NCI-H1048 (cell line): ENCODE measurements around the gene MAN1A1.

Source experiments
- DNase-seq: peaks from one replicate; lab custom pipeline; 2025; lab: John Stamatoyannopoulos, UW

The MAN1A1 gene

DNA sequence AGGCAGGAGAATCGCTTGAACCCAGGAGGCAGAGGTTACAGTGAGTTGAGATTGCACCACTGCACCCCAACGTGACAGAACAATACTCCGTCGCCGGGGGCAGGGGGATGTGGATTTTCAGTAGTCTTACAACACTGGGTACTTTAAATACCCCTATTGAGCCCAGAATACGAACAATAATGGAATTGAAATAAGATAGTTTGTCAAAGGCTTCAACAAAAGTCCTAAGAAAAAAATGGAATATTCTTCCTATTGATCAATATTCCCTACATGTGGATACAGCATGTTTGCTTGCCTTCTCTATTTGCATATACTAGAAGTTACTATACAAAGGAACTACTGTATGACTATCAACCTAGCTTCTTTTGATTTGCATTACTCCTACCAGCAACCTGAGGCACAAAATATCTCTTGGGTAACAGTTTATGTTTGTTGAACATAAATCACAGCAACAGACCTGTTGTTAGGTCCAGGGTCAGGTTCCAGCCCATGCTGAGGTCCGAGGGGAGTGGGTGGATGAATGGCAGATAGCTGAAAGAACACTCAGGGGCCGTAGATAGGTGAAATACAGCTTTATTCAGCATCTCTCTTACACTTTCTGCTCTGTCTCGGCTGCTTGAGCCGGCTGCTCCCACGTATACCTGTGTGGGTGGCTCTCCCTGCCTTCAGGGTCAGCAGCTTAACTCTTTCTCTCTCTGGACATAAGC lies 23.8 kb downstream of the MAN1A1 start:
- DNase-seq: peak; percentile 63

DNA sequence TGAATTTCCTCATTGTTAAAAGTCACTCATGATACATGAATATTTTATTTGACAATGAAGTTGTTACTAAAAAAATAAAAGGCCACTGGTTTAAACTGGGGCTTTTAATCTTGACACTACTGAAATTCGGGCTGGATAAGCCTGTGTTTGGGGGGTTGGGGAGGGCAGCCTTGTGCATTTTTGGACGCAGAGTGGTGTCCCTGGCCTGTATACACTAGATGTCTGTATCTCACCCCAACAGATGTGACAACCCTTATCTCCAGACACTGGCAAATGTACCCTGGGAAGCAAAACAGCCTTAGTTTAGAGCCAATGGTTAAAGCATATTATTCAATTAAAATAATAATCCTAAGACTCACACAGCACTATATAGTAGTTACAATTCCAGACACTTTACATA lies 24.8 kb downstream of the MAN1A1 start:
- DNase-seq: no peak

DNA sequence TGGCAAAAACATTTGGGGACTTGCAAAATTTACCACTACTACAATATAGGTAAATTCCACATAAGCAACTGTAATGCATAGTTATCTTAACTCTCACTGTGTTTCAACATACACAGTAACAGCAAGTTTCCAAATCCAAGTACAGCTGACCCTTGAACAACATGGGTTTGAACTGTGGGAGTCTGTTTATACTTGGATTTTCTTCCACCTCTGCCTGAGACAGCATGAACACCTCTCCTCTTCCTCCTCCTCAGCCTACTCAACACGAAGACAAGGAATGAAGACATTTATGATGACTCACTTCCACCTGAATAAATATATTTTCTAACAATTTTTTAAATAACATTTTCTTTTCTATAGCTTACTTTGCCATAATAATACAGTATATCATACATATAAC lies 25.6 kb downstream of the MAN1A1 start:
- DNase-seq: no peak

DNA sequence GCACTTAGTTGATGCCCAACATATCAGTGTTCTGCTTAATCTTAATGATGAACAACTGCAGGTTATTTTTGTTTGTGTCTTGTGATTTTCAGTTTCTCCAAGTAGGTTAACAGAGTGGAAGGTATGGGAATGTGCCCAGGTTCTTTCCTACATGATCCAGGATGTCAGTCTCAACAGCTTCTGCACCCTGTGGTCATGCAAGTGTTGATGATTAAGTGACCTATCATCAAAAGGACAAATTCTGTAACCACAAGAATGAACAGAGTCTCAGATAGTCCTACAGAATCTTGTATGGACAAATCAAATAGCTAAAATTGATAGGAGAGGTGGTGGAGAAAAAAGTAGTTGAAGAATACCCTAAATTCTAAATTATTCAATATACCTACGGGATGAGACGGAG lies 26.1 kb downstream of the MAN1A1 start:
- DNase-seq: no peak

DNA sequence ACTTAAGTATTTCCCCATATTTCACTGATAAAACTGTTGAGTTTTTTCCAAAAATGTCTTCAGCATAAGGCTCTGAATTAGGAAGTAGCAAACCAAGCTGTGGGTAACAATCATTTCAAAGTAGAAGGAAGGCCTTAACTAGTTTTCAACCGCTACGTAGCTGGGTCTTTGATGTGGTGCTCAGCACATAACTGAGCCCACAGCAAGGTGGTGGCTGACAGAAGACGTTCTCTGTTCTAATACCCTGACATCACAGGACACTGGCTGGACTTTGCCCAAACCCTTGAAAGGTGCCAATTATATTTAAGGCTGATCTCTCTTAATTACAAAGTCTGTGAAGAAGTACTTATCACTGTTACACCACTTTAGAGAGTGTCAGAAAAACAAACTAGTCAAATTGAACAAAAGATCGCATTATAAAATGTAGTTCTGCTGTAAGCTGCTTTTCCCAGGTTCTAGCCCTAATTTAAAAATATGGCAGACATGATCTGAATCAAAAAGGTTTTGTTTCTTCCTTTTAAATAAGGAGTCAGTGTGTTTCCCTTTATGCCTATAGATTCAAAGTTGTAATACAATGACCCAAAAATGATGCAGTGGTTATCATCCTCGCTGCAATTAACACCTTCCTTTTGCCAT lies 26.7 kb downstream of the MAN1A1 start:
- DNase-seq: no peak

DNA sequence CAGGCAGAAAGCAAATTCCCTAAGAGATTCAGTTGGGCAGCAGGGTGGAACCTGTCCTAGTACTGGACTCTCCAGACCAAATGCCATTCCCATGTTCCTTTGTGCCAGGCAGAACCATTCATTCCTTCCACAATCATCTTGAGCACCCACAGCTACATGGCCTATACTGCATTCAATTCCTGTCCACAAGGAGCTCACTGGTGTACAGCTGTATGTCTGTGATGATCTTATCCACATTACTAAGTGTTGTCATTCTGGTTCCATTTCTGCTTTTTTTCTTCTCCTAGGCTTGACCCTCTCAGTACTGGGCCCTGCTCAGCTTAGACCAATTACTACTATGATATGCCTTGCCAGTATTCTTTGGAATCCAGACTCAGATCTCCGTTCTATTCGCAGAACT lies 27.5 kb downstream of the MAN1A1 start:
- DNase-seq: no peak

DNA sequence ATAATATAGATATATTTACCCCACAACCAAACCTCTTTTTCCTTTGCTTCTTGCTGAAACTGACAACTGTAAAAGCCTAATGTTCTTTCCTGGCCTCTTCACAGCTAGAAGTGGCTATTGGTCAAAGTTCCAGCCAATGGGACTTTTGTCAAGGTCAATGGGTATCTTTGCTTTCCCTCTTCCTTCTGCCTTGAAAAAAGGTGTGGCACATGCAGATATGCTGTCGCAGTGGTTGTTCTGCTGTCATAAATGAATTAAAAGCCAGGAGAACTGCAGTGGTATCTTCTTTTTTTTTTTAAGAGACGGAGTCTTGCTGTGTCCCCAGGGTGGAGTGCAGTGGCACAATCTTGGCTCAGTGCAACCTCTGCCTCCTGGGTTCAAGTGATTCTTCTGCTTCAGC lies 29.9 kb downstream of the MAN1A1 start:
- no peak for DNase-seq

DNA sequence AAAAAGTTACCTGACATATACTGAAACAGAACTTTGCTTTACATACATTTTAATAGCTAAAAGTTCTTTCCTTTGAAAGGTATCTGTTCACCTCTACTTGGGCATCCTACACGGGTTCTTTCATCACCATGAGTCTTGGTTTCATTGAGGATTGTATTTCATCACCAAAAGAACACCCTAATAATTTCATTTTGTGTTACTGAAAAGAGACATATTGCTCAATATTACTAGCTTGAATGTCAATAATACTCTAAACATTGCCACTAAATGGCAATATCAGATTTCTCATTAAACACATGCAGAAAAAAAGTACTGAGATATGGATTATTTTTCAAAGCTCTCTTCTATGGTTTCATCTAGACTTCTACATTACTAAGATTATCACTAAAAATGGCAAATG lies 30.8 kb downstream of the MAN1A1 start:
- no peak for DNase-seq

DNA sequence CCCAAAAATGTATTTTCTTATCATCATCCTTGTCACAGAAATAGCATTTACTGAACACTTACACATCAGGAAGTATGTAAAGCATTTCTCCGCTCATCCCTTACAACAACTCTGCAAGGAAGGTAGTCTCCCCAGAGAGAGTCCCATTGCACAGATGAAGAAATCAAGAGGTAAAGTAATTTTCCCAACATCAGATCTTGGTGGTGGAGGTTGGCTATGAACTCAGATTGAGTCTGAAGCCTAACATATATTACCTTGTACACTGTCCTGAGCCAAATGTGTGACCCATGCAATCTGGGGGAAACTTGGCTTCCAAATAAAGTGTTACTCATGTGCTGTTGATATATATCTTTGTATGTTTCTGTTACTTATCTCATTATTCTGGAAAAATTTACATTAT lies 31.4 kb downstream of the MAN1A1 start:
- no peak for DNase-seq

DNA sequence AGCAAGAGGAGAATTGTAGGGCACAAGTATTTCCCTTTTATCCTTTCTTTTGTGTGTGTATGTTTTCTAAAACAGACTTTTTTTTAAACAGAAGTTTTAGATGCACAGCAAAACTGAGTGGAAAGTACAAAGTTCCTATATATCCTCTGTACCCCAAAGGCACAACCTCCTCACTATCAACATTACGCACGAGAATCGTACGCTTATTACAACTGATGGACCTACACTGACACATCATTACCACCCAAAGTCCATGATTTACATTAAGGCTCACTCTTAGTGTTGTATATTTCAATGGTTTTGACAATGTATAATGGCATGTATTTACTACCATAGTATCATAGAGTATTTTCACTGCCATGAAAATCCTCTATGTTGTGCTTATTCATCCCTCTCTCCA lies 32.6 kb downstream of the MAN1A1 start:
- DNase-seq: no peak

DNA sequence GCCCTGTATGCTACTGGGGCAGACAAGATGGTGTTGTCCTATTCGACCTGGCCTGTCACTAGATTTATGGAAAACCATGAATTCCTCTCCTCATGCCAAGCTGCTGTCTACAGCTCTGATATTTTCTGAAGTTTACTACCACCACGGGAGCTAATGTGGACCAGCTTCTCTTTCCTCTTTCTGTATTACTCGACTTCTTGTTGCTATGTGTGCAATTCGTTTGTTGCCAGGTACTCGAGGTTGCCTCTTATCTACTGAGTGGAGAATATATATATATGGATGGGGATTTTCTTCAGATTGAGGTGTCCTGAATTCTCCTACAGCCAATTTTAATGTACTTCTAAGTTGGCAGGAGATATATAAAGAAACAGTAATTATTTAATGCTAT lies 34.7 kb downstream of the MAN1A1 start:
- no peak for DNase-seq

DNA sequence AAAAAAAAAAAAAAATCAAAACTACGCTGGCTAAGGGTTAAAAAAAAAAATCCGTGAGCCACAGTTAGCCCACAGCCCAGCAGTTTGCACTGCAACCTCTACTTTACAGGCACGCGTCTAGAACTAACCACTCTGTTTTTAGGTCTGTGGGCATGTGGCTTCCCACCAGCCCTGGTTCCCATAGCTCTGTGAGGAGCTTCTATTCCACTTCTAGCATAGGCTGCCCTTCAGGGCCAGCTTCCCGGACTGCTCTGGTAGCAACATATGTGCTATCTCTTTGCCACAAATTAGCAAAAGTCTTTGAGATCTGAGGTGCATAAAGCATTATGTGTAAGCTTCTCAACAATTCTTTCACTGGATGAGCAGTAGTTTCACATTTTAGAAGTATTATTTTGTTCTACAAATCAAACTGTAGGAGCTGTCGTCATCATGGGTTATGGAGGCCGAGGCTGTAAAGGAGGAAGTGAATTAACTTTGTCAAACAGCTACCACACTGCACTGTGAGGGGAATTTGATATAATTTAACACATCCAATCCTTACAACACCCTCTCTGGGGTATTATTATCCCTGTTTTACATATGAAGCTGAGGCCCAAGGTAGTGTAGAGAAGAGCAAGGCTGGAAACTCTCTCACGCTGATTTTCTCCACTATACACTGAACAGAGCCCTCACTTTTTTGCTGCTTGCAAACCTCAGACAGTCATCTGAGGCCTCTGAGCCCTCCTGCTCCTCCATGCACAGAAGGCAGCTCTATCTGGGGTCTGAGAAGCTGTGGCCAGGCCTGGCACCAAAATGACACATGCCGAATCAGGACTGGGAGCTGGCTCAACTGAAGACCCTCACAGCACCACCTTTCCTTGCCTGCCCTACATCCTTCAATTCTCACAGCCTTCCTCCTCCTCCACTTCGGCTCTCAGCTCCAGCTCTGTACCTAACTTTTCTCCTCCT lies 35.4 kb downstream of the MAN1A1 start:
- no peak for DNase-seq

DNA sequence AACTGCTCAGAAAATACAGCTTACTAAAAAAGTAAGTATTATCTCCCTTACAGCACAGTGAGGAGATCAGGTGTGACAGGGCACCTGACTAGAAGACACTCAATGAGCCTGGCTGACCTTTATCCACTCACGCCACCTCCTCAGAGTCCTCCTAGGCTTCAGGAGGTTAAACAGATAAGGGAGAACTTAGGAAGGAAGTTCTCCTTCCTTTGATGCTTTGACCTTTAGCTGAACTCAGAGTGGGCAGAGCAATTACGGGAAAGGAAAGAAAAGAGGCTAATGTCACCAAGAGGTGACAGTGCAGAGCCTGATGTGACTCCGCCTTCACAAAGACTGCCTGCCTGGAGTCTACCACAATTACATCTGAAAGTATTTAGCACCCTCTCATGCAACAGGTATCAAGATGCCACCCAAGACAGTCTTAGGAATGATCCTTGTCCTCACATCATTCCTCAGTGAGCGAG lies 36.7 kb downstream of the MAN1A1 start:
- no peak for DNase-seq

DNA sequence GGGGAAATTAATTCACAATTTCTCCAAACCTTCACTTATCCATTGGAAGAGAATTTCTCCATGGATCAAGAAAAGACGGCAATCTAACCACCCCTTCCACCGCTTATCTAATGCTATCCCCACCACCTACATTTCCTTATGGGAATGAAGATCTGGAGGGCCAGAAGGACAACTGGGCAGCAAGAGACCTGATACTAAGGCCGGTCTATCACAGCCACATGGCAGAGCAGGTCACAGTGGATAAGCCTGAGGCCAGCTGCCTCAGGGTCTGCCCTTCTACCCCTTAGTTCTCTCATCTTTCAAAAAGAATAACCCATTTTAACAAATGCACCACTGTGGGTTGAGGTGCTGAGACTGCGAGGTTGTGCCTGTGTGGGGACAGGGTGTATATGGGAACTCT lies 37.1 kb downstream of the MAN1A1 start:
- no peak for DNase-seq

DNA sequence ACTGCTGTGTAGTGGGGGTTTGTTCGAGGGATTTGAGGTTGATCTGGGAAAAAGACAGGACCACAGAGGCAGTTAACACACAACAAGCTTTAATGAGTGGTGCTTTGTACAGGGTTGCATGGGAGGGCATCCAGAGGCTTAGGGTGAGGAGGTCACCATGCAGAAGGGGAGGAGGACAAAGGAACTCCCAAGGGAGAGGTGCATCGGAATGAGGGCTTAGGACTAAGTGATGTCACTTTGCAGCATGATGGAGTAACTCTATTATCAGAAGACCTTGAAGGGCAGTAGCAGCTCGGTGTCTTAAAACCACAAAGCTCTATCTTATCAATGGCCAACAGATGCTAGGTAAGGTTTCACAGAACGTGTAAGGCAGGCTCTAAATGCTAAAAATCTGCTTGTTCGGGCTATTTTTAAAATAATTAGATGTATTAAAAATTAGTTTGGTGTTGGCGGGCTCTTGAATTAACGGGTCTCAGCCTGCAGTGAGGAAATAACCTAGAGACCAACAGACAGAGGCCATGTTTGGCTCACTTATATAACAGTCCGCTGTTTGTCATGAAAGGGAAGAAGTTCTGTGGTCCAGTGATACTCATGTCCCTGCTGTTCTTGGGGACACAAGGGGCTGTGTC lies 37.9 kb downstream of the MAN1A1 start:
- no peak for DNase-seq

DNA sequence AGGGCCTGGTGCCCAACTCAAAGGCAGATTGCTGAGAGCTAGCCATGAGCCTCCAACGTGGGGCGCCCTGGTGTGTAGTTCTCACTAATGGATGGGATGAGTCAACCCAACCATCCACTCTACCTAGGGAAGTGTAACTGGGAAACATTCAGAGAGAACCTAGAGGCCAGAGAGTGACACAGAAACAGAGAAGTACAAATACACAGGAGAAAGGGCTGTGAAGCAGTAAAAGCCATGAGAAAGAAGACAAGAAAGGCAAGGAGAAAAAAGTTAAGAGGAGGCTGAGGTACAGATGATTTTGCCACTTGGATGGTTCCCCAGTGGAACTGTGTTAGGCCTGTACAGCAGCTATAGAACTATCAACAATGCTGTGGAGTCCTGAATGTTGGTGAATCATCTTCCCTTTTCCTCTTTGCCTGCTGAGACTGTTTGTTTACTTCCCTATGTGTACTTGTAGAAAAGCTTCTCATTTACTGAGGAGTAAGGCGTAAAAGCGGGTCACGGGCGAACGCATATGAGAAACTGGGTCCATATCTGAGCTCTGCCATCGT lies 39.0 kb downstream of the MAN1A1 start:
- DNase-seq: no peak

DNA sequence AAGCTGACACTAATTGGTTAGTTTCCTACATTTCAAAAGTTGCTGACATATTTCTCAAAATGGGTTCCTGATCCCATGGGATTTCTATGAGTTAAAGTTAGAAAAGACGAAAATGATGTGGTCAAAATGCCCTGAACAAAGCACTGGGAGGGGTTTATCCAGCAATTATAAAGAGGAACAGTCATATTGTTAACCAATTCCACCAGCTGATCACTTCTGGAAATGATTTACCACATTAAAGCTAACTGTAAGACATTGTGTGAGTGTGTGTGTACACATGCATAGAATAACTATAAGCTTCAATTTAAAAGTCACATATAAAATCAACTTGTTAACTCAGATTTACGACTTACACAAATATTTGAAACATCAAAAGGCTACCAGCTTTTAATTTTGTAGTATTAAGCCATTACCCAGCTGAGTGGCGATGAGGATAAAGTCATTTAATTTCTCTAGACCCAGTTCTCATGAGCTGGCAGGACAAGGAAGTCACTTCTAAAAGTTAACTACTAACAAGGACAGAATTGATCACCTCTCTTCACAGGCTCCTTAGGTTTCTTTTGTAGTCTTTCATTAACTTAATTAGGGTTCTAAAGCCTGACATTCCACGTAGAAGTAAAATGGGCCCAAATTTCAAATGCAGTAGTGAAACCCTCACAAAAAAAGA lies 40.4 kb downstream of the MAN1A1 start:
- no peak for DNase-seq

DNA sequence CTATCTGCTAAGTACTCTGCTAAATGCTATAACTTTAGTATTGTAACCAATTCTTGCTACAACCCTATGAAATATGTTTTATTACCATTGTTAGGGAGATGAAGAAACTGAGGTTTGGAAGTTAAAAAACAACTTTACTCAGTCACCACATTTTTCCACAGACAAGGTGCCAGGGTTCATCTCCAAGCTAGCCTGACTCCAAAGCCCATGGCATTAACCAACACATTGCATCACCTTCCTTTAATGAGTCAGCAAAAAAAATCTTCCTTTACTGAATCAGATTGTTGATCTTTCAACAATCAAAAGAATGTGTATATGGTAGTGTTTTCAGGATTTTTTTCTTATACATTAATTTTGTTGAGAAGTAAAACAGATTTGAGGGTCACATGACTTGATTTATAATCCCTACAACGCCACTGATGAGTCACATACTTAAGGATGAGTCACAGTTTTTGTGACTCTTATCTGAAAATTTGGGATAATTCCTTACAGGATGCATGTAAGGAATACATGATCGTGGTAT lies 41.5 kb downstream of the MAN1A1 start:
- DNase-seq: no peak

DNA sequence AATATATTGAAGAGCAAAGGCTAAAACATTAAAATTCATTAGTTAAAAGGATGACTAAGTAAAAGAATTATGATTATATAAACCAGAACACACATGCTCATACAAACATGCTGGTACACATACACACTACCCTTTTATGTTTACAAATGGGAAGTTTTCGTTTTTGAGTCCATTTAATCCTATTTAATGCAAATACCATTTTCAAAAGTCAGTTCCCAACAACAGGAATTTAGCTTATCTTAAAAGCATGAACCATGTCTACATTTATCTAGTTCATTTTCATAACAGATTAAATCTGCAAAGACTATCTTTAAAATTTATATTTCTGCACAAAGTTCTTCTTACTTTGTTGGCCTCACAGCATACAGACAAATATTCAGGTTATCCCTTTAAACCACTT lies 42.5 kb downstream of the MAN1A1 start:
- no peak for DNase-seq

DNA sequence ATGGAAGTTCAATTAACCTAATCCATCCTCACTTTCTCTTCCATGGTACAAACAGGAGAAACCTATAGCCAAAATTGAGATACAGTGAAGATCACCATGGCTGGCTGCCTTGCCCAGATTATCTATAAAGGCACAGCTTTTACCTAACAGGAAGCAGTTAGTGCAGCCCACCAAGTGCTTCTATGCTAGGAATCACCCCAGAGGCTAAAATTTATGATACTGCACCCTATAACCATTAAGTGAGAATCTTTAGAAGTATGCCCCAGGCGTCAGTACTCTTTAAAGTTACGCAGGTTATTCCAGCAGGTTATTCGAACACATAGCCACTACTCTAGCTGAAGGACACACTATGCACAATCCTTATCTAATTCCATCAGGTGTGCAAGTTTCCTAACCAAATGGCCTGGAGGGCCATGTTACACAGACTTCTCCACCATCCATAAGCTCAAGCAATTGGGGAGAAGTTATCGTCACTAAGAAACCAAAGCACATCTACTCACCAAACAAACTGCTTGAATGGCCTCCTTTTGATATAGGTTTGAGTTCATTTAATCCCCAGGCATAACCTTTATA lies 43.1 kb downstream of the MAN1A1 start:
- DNase-seq: no peak
